ENCODE measurements around the gene SIPA1.

SIPA1 gene

GRCh38 chr11:65619281-65619928, 18.5 kb upstream of the SIPA1 start:
- no peak overlapping the region for H3K4me3 ChIP-seq (ENCODE audit: low read depth, low read length)
- DNase-seq (ENCODE audit: low read depth), result no peak
- TF ChIP-seq CTCF (IDR thresholded peaks at IDR 0.05; ENCODE audit: control insufficient read depth, extremely low read depth, insufficient read depth), result no peak

GRCh38 chr11:65620666-65621065, 17.2 kb upstream of the SIPA1 start:
- TF ChIP-seq CTCF (IDR thresholded peaks at IDR 0.05; ENCODE audit: control insufficient read depth, extremely low read depth, insufficient read depth), result no peak
- no peak overlapping the region for H3K4me3 ChIP-seq (ENCODE audit: low read depth, low read length)
- no peak for DNase-seq (ENCODE audit: low read depth)

- TF ChIP-seq CTCF (IDR thresholded peaks at IDR 0.05; ENCODE audit: control insufficient read depth, extremely low read depth, insufficient read depth), result no peak
- no peak overlapping the region for H3K4me3 ChIP-seq (ENCODE audit: low read depth, low read length)
- DNase-seq (ENCODE audit: low read depth), result no peak
These were observed 16.4 kb upstream of the SIPA1 start for GRCh38 chr11:65621460-65621859.

GRCh38 chr11:65622011-65622410, 15.9 kb upstream of the SIPA1 start:
- TF ChIP-seq CTCF (IDR thresholded peaks at IDR 0.05; ENCODE audit: control insufficient read depth, extremely low read depth, insufficient read depth), result no peak
- H3K4me3 ChIP-seq (ENCODE audit: low read depth, low read length), result no peak overlapping the region
- DNase-seq (ENCODE audit: low read depth), result no peak

- H3K4me3 ChIP-seq (ENCODE audit: low read depth, low read length), result no peak overlapping the region
- no peak for TF ChIP-seq CTCF (IDR thresholded peaks at IDR 0.05; ENCODE audit: control insufficient read depth, extremely low read depth, insufficient read depth)
- no peak for DNase-seq (ENCODE audit: low read depth)
These were observed 14.7 kb upstream of the SIPA1 start for GRCh38 chr11:65623177-65623576.

- no peak overlapping the region for H3K4me3 ChIP-seq (ENCODE audit: low read depth, low read length)
- DNase-seq (ENCODE audit: low read depth), result no peak
- TF ChIP-seq CTCF (IDR thresholded peaks at IDR 0.05; ENCODE audit: control insufficient read depth, extremely low read depth, insufficient read depth), result no peak
These were observed 13.9 kb upstream of the SIPA1 start for GRCh38 chr11:65623852-65624616.
